Spleen (tissue), 11 donors: ENCODE measurements around the gene PITRM1. TPM values are rescaled to one million over a fixed set of nuclear protein-coding genes. Genes with fewer than 3 reads are reported as not detected.

Source experiments
- DNase-seq: peaks from one replicate; pipeline ENCODE4 v3.0.0-alpha.2; 2020
- H3K27ac ChIP-seq, 8 donors: fragments of 200-600 bp; sonication (generic) in 7 of 8; 1 replicate in 4 of 8; 2 replicates in 4 of 8; pipeline versions ENCODE4 v1.5.0 to v1.8.0; 2016 to 2021; ENCODE audit warnings: inconsistent platforms in 4 of 8, mild to moderate bottlenecking in 4 of 8, moderate library complexity in 1 of 8
- H3K27me3 ChIP-seq, 7 donors: fragments of 200-600 bp; sonication (generic) in 6 of 7; replicated peaks in 1 of 7; 1 replicate in 4 of 7; 2 replicates in 3 of 7; pipeline versions ENCODE4 v1.5.0 to v1.8.0; 2016 to 2021; ENCODE audit warnings: inconsistent platforms in 3 of 7, mild to moderate bottlenecking in 1 of 7
- H3K36me3 ChIP-seq, 6 donors: fragments of 200-600 bp; sonication (generic) in 5 of 6; 1 replicate in 4 of 6; 2 replicates in 2 of 6; pipeline versions ENCODE4 v1.5.0 to v1.8.0; 2016 to 2021; ENCODE audit warnings: inconsistent platforms in 2 of 6
- H3K4me1 ChIP-seq, 6 donors: fragments of 200-600 bp; sonication (generic) in 5 of 6; 1 replicate in 3 of 6; 2 replicates in 3 of 6; pipeline versions ENCODE4 v1.5.0 to v1.8.0; 2016 to 2021; ENCODE audit warnings: inconsistent platforms in 3 of 6
- H3K4me3 ChIP-seq, 8 donors: fragments of 200-600 bp; sonication (generic) in 7 of 8; 1 replicate in 4 of 8; 2 replicates in 4 of 8; pipeline versions ENCODE4 v1.5.0 to v1.8.0; 2016 to 2021; ENCODE audit warnings: inconsistent platforms in 4 of 8, mild to moderate bottlenecking in 4 of 8, moderate library complexity in 2 of 8
- H3K9me3 ChIP-seq, 8 donors: fragments of 200-600 bp; sonication (generic) in 7 of 8; 1 replicate in 4 of 8; 2 replicates in 4 of 8; pipeline versions ENCODE4 v1.5.0 to v1.8.0; 2016 to 2021; ENCODE audit warnings: inconsistent platforms in 4 of 8
- CTCF ChIP-seq, 11 experiments: fragments of 200-600 bp in 7 of 11; fragments of 450-650 bp in 4 of 11; sonication (generic) in 4 of 11; IDR thresholded peaks in 8 of 11; conservative IDR thresholded peaks in 3 of 11; 1 replicate in 7 of 11; 2 replicates in 4 of 11; pipeline versions ENCODE4 v1.4.0 to v1.8.0; 2016 to 2021; ENCODE audit warnings: antibody characterized with exemption in 11 of 11, inconsistent platforms in 4 of 11, mild to moderate bottlenecking in 1 of 11
- POLR2A ChIP-seq, 3 donors: fragments of 450-650 bp; IDR thresholded peaks; one replicate each; pipeline ENCODE4 v1.5.1; 2017; ENCODE audit warnings: antibody characterized with exemption in 3 of 3, mild to moderate bottlenecking in 1 of 3
- POLR2AphosphoS5 ChIP-seq, 3 donors: sonication (generic); formaldehyde crosslinking; IDR thresholded peaks; one replicate each; pipeline ENCODE4 v1.5.1; 2017; ENCODE audit warnings: antibody characterized with exemption in 3 of 3
- WGBS, 5 donors: extraction: QIAGEN DNeasy Blood & Tissue Kit in 3 of 5; methylation state at CpG; one replicate each; pipeline versions ENCODE4 v1.1.5 to v1.1.7; 2013 to 2018; 5-methylcytosine and 5-hydroxymethylcytosine counted together
- intact Hi-C: fragments of 100-400 bp; cut with DNase I; formaldehyde crosslinking; loops from one replicate; pipeline ENCODE4 v1.15.0; 2023; ENCODE audit warnings: low total_unique reads
- polyA plus RNA-seq, 3 donors: library from polyadenylated mRNA; stranded (reverse); fragments of 200-250 nt; gene quantifications; one replicate each; pipeline ENCODE4 v1.2.1, GENCODE V29; 2013
- total RNA-seq, 7 donors: library from RNA; depleted of rRNA in 3 of 7; stranded (reverse); fragments of >200 nt in 3 of 7; fragmentation: NEBNext Ultra II Directional in 4 of 7; extraction: Animal tissue kit (Norgen Biotek cat#: 25700) in 4 of 7; gene quantifications; one replicate each; pipeline versions ENCODE4 v1.1.0 to v1.2.1, GENCODE V29; 2016 to 2021
- donor health status: healthy with polysubstance abuse.
- donor health status: DM: no; HTN: no; CAD: no; lungs with moderate emphysema.
- donor health status: DM: no; HTN: no; CAD: no.
- donor health status: Bipolar disorder and iron deficiency.
- donor health status: healthy.
- donor health status: DM: no; HTN: no; CAD: no.
- donor health status: DM: yes; HTN: yes; CAD: no.

Gene PITRM1
- total and polyA plus RNA-seq, 10 donors: 38.5 to 63.2 (median 52.0) TPM

- TF ChIP-seq CTCF (IDR thresholded peaks at IDR 0.05 in 8 of 11, conservative IDR thresholded peaks at IDR 0.05 in 3 of 11) (no peak), POLR2A (IDR thresholded peaks at IDR 0.05) (no peak), POLR2AphosphoS5 (IDR thresholded peaks at IDR 0.05) (no peak)
- peaks cover 0 to 3% (median 0%) of the 10 kb centered on the region in 7 donors for H3K27me3 ChIP-seq
- H3K9me3 ChIP-seq: no peaks in the 10 kb centered on the region
- H3K4me3 ChIP-seq: no peak overlapping the region
- H3K4me1 ChIP-seq: no peaks in the 10 kb centered on the region
- intact Hi-C loops: no loop called here
- 77 to 88% (median 81%) methylated on average over 6 of the region's 6 CpGs for WGBS, 5 donors
- no peaks in the 10 kb centered on the region for H3K36me3 ChIP-seq
- DNase-seq: no peak
- H3K27ac ChIP-seq: no peak overlapping the region
Observed at GRCh38 chr10:3186368-3186767, 13.8 kb upstream of the PITRM1 start.

GRCh38 chr10:3185386-3185785 is 12.8 kb upstream of the PITRM1 start:
- no peaks in the 10 kb centered on the region for H3K36me3 ChIP-seq
- peaks cover 0 to 3% (median 0%) of the 10 kb centered on the region in 7 donors for H3K27me3 ChIP-seq
- no peaks in the 10 kb centered on the region for H3K9me3 ChIP-seq
- no peak for DNase-seq
- TF ChIP-seq POLR2A (IDR thresholded peaks at IDR 0.05) (no peak), POLR2AphosphoS5 (IDR thresholded peaks at IDR 0.05) (no peak), CTCF (IDR thresholded peaks at IDR 0.05 in 8 of 11, conservative IDR thresholded peaks at IDR 0.05 in 3 of 11) (no peak)
- 77 to 82% (median 80%) methylated on average over 5 to 6 of the region's 6 CpGs for WGBS, 5 donors
- no peak overlapping the region for H3K4me3 ChIP-seq
- H3K27ac ChIP-seq: no peak overlapping the region
- no peaks in the 10 kb centered on the region for H3K4me1 ChIP-seq
- intact Hi-C loops: no loop called here

- 88 to 99% (median 94%) methylated on average over 6 of the region's 6 CpGs for WGBS, 5 donors
- H3K4me3 ChIP-seq: no peak overlapping the region
- H3K36me3 ChIP-seq: no peaks in the 10 kb centered on the region
- H3K27ac ChIP-seq: no peak overlapping the region
- intact Hi-C loops: no loop called here
- TF ChIP-seq POLR2A (IDR thresholded peaks at IDR 0.05) (no peak), POLR2AphosphoS5 (IDR thresholded peaks at IDR 0.05) (no peak), CTCF (IDR thresholded peaks at IDR 0.05 in 8 of 11, conservative IDR thresholded peaks at IDR 0.05 in 3 of 11) (no peak)
- DNase-seq: no peak
- H3K9me3 ChIP-seq: no peaks in the 10 kb centered on the region
- no peaks in the 10 kb centered on the region for H3K4me1 ChIP-seq
- H3K27me3 ChIP-seq: no peaks in the 10 kb centered on the region
Observed at GRCh38 chr10:3180355-3181025, 7.9 kb upstream of the PITRM1 start.

DNA sequence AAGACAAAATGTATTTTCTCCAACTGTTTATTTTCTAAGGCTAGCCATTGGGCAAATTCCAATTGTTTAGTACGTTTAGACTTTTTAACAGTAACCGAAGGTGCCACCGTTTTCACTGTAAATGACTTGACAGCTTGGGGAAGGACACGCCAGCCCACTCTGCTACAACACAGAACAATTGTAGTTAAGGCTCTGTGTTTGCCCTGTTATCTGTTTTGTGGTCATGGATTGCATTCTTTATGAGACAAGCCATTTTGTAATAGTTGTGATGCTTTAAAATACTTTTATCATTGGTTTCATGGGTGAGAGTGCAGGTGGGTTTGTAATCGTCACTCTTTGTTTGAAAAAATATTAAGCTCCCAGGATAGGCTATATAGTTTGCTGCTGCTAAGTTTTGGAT is 6.6 kb upstream of the PITRM1 start:
- Histone ChIP-seq H3K4me3 (no peak overlapping the region), H3K4me1 (peaks cover 0 to 1% (median 0%) of the 10 kb centered on the region in 6 donors), H3K27me3 (no peaks in the 10 kb centered on the region), H3K27ac (no peak overlapping the region), H3K36me3 (no peaks in the 10 kb centered on the region), H3K9me3 (no peaks in the 10 kb centered on the region)
- TF ChIP-seq POLR2AphosphoS5 (IDR thresholded peaks at IDR 0.05) (no peak), POLR2A (IDR thresholded peaks at IDR 0.05) (no peak), CTCF (IDR thresholded peaks at IDR 0.05 in 8 of 11, conservative IDR thresholded peaks at IDR 0.05 in 3 of 11) (no peak)
- no peak for DNase-seq
- WGBS, 5 donors: 87 to 95% (median 91%) methylated on average over 5 of the region's 5 CpGs
- intact Hi-C loops: no loop called here
